ENCODE measurements around the gene NRG2. TPM values are rescaled to one million over a fixed set of nuclear protein-coding genes. Genes with fewer than 3 reads are reported as not detected.

NRG2 gene
- total and polyA plus RNA-seq, 2 of the 8 experiments (the other 6 are each of a cell fraction or from before 2014, with no cell fraction given), result 0.27 to 0.54 TPM

GRCh38 chr5:139968547-139969261, 74.4 kb downstream of the NRG2 start:
- no peak overlapping the region for H4K91ac ChIP-seq (replicated peaks; ENCODE audit: insufficient read length, low read length)
- no peak overlapping the region for H3K4ac ChIP-seq (replicated peaks; ENCODE audit: insufficient read length, low read depth, low read length)
- H2BK15ac ChIP-seq (ENCODE audit: low read length), result peak overlapping the region; percentile 76; the same call in 1 of the 2 replicates
- POLR2A ChIA-PET (ENCODE audit: partially characterized antibody), result interaction anchor here (0.5 to 1.8 kb wide), 4 partner anchors 14 to 123 kb away, joined by 3 to 5 read pairs (median 4); no protein-coding TSS in a partner anchor
- H3K79me2 ChIP-seq (ENCODE audit: control insufficient read depth in 1 of 2, insufficient read depth in 2 of 2, low read length in 2 of 2), result no peaks in the 10 kb centered on the region
- no peaks in the 10 kb centered on the region for H3K36me3 ChIP-seq (ENCODE audit: control insufficient read depth in 2 of 4, insufficient read depth in 4 of 4, low read length in 3 of 4)
- 35% methylated on average over 23 of the region's 23 CpGs; no CpG with 5 or more reads in 1 of the 2 experiments for WGBS, 2 experiments (ENCODE audit: extremely low coverage in 1 of 2, insufficient coverage in 1 of 2, insufficient read length in 1 of 2, insufficient replicate concordance in 2 of 2, low coverage in 1 of 2, low lambda C conversion rate in 2 of 2, missing lambda C conversion rate in 1 of 2)
- no peak overlapping the region for H3K4me3 ChIP-seq (ENCODE audit: extremely low read depth in 1 of 4, insufficient read depth in 2 of 4, low read depth in 3 of 4, low read length in 4 of 4)
- no peaks in the 10 kb centered on the region; a peak in 1 of 7 replicates for H3K27me3 ChIP-seq (replicated peaks in 1 of 4; ENCODE audit: control insufficient read depth in 3 of 4, extremely low read depth in 1 of 4, insufficient read depth in 3 of 4, low read length in 3 of 4)
- H3K4me1 ChIP-seq (replicated peaks in 1 of 4; ENCODE audit: control insufficient read depth in 3 of 4, insufficient read depth in 4 of 4, low read length in 3 of 4), result no peaks in the 10 kb centered on the region
- FAIRE-seq (no peak), DNase-seq (ENCODE audit: low read depth in 1 of 2, low spot score in 2 of 2) (peak; percentile 74 to 99)
- H3K56ac ChIP-seq (replicated peaks; ENCODE audit: insufficient read length, low read depth, low read length), result no peak overlapping the region
- H2BK120ac ChIP-seq (replicated peaks; ENCODE audit: low read depth, low read length), result no peak overlapping the region
- H2BK12ac ChIP-seq (ENCODE audit: low read depth, low read length), result no peak overlapping the region
- no peak overlapping the region for H2AK5ac ChIP-seq (ENCODE audit: low read depth, low read length)
- H4K20me1 ChIP-seq (replicated peaks in 1 of 2; ENCODE audit: control insufficient read depth in 1 of 2, insufficient read depth in 2 of 2, low read length in 2 of 2), result no peaks in the 10 kb centered on the region
- H3K27ac ChIP-seq (ENCODE audit: low read depth, low read length), result no peak overlapping the region
- no peak overlapping the region for H3K4me2 ChIP-seq (ENCODE audit: insufficient read depth in 1 of 2, low read depth in 2 of 2, low read length in 2 of 2)
- no peak overlapping the region for H3K14ac ChIP-seq (ENCODE audit: insufficient read length)
- H4K8ac ChIP-seq (ENCODE audit: extremely low read depth, insufficient read depth, low read length), result no peak overlapping the region
- no peaks in the 10 kb centered on the region for H3K79me1 ChIP-seq (ENCODE audit: low read depth, low read length)
- H2AFZ ChIP-seq (ENCODE audit: low read length), result no peak overlapping the region
- no peak overlapping the region for H3K18ac ChIP-seq (ENCODE audit: extremely low read depth, low read length)
- no peak overlapping the region for H4K5ac ChIP-seq (ENCODE audit: insufficient read length, low read depth, low read length)
- CTCF ChIA-PET (ENCODE audit: partially characterized antibody), result interaction anchor here (0.6 to 14.0 kb wide), 81 partner anchors 12 to 621 kb away, joined by 3 to 276 read pairs (median 6); partner anchors contain the start of genes NRG2 and PSD2
- H3K23ac ChIP-seq (ENCODE audit: insufficient read length), result no peak overlapping the region
- no peaks in the 10 kb centered on the region for H3K9me3 ChIP-seq (ENCODE audit: insufficient read depth in 2 of 2, low read depth in 1 of 2, low read length in 1 of 2)
- no peak overlapping the region for H2BK5ac ChIP-seq (ENCODE audit: low read depth, low read length)
- H2BK20ac ChIP-seq (ENCODE audit: low read length), result no peak overlapping the region
- no peak overlapping the region for H3K9ac ChIP-seq (replicated peaks in 1 of 4; ENCODE audit: extremely low read depth in 1 of 4, low read depth in 3 of 4, low read length in 3 of 4)
- H3K23me2 ChIP-seq (ENCODE audit: low read depth, low read length), result no peaks in the 10 kb centered on the region; the same call in 1 of the 2 replicates
- TF ChIP-seq BRCA1 (IDR thresholded peaks at IDR 0.05; ENCODE audit: low read depth, low read length), result peak; percentile 48; the same call in 1 of the 2 replicates
- no peak for TF ChIP-seq RBBP5 (IDR thresholded peaks at IDR 0.05; ENCODE audit: borderline replicate concordance, low read depth, low read length)
- no peak for TF ChIP-seq EZH2 (IDR thresholded peaks at IDR 0.05; ENCODE audit: low read depth, low read length, severe bottlenecking)
- no peak for TF ChIP-seq HDAC6 (IDR thresholded peaks at IDR 0.05; ENCODE audit: low read depth, low read length)
- TF ChIP-seq YY1 (IDR thresholded peaks at IDR 0.05; ENCODE audit: low read depth, low read length), result peak; percentile 45; the same call in 1 of the 2 replicates
- peak; percentile 77 for TF ChIP-seq TAF7 (optimal IDR thresholded peaks at IDR 0.05; ENCODE audit: borderline replicate concordance, low read depth, low read length)
- TF ChIP-seq BACH1 (IDR thresholded peaks at IDR 0.05; ENCODE audit: low read length), result no peak
- no peak for TF ChIP-seq SUZ12 (IDR thresholded peaks at IDR 0.05; ENCODE audit: low read length)
- no peak for TF ChIP-seq HDAC2 (IDR thresholded peaks at IDR 0.05; ENCODE audit: borderline replicate concordance in 1 of 2, low read depth in 2 of 2, low read length in 2 of 2)
- no peak for TF ChIP-seq CHD1 (IDR thresholded peaks at IDR 0.05; ENCODE audit: low read depth, low read length)

Data from H1 (cell line).